Measurements from ENCODE around the gene FAU.

FAU gene

DNA sequence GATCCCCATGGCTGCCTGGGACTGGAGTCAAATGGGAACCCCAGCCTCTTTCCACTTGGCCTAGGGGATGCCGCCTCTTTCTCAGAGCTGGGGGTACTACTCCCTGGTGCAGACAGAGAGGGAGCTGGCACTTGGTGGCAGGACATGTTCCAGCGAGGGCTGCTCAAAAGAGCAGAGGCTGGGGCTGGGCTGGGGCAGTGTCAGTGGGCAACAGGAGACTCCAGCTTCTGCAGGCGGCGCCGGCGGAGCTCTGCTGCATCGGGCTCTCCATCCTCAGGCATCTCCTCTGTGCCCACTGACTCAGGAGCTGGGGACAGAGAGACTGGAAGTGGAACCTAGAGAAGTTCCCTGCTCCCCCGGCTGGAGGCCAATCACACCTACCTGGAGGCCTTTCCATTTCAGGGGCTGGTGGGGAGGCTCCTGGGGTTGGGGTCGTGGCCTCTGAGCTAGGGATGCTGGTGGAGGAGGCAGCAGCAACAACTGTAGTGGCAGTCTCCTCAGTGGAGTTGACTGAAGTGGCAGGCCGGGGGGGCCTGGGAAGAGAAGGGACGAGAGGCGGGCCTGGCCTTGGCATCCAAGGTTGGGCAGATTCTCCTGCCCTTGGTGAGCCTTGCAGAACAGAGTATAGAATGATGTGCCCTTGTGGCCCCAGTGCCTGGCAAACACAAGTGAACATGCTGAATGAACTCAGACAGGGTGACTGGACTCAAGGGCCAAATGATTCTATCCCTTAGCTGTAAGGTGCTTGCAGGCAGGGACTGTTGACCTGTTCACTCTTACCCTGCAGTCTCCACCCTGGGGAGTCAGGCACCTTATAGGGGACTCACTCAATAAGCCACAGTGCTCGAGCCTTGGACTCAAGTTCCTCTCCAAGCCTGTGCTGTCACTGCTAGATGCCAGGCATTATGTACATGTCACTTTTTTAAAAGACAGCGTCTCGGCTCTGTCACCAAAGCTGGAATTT, 6.5 kb upstream of the FAU start:
- no peaks in the 10 kb centered on the region for H3K9me3 ChIP-seq (ENCODE audit: control insufficient read depth, insufficient read depth, low read depth, low read length)
- CTCF ChIA-PET: interaction anchor here (0.7 to 1.4 kb wide), 4 partner anchors 11 to 53 kb away, joined by 3 to 5 read pairs (median 4); partner anchors contain the start of genes CAPN1 and ZNHIT2
- H3K27ac ChIP-seq (ENCODE audit: extremely low read depth, low read depth, low read length): no peak overlapping the region
- H3K36me3 ChIP-seq (ENCODE audit: control insufficient read depth in 2 of 2, insufficient read depth in 1 of 2, low read length in 2 of 2): peaks cover 0 to 94% of the 10 kb centered on the region in 2 experiments; a peak in 2 of 3 replicates
- H3K4me1 ChIP-seq (ENCODE audit: control insufficient read depth, insufficient read depth, low read length): no peaks in the 10 kb centered on the region; the same call in 1 of the 2 replicates
- no peak for TF ChIP-seq ZNF707 (tag by site-specific recombination; IDR thresholded peaks at IDR 0.05)
- POLR2A ChIA-PET: interaction anchor here (0.7 to 2.0 kb wide), 3 partner anchors 11 to 133 kb away, joined by 3 to 7 read pairs (median 4); partner anchors contain the start of genes CAPN1, POLA2 and ZNHIT2
- H3K4me3 ChIP-seq (ENCODE audit: low read depth, low read length): no peak overlapping the region

DNA sequence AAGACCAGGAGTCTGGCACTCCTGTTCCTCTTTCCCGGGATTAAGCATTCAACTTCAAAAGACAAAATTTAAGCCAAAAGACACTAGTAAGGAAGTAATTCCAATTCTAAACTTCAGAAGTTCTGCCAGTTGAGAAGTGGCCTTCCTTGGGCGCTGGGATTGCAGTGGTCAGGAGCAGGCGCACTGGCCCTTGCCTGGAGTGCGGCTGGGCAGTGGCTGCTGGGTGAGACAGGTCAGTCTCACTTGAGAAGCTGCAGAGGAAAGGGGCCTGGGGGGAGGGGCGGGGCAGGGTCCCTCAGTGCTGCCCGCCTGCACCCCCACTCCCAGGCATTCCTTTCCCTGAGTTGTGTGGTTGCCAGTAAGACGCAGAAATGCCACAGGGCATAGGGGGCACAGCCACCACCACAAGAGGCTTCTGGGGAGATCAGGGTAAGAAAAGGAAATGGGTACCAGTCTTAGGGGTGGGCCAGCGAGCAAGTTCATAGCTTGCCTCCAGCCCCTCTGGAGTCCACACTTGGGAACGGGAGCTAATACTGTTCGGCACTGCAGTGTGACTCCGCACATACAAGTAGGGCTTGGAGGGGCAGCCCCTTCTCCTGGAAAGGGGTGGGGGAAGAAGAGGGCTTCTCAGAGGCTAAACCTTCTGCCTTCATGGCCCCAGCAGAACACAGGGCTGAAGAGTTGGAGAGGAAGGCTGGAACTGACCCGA, 5.7 kb upstream of the FAU start:
- no peak overlapping the region for H3K27ac ChIP-seq (ENCODE audit: extremely low read depth, low read depth, low read length)
- ChIA-PET POLR2A (interaction anchor here (0.7 to 2.0 kb wide), 3 partner anchors 10 to 134 kb away, joined by 3 to 7 read pairs (median 4); partner anchors contain the start of genes CAPN1, POLA2 and ZNHIT2), CTCF (interaction anchor here (1.1 to 1.4 kb wide), 4 partner anchors 10 to 54 kb away, joined by 3 to 4 read pairs (median 4); partner anchors contain the start of genes CAPN1 and ZNHIT2)
- no peaks in the 10 kb centered on the region for H3K9me3 ChIP-seq (ENCODE audit: control insufficient read depth, insufficient read depth, low read depth, low read length)
- H3K36me3 ChIP-seq (ENCODE audit: control insufficient read depth in 2 of 2, insufficient read depth in 1 of 2, low read length in 2 of 2): peaks cover 0 to 89% of the 10 kb centered on the region in 2 experiments; a peak in 2 of 3 replicates
- peaks cover 3% of the 10 kb centered on the region; the same call in 1 of the 2 replicates for H3K4me1 ChIP-seq (ENCODE audit: control insufficient read depth, insufficient read depth, low read length)
- H3K4me3 ChIP-seq (ENCODE audit: low read depth, low read length): no peak overlapping the region
- TF ChIP-seq, protein P1, sequence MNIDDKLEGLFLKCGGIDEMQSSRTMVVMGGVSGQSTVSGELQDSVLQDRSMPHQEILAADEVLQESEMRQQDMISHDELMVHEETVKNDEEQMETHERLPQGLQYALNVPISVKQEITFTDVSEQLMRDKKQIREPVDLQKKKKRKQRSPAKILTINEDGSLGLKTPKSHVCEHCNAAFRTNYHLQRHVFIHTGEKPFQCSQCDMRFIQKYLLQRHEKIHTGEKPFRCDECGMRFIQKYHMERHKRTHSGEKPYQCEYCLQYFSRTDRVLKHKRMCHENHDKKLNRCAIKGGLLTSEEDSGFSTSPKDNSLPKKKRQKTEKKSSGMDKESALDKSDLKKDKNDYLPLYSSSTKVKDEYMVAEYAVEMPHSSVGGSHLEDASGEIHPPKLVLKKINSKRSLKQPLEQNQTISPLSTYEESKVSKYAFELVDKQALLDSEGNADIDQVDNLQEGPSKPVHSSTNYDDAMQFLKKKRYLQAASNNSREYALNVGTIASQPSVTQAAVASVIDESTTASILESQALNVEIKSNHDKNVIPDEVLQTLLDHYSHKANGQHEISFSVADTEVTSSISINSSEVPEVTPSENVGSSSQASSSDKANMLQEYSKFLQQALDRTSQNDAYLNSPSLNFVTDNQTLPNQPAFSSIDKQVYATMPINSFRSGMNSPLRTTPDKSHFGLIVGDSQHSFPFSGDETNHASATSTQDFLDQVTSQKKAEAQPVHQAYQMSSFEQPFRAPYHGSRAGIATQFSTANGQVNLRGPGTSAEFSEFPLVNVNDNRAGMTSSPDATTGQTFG (tag by site-specific recombination; IDR thresholded peaks at IDR 0.05; ENCODE audit: borderline replicate concordance): no peak
- TF ChIP-seq HOXC10 (CRISPR knock-in tag; IDR thresholded peaks at IDR 0.05): no peak
- no peak for TF ChIP-seq ZNF211 (tag by site-specific recombination; IDR thresholded peaks at IDR 0.05; ENCODE audit: low read depth)
- TF ChIP-seq, protein P2, sequence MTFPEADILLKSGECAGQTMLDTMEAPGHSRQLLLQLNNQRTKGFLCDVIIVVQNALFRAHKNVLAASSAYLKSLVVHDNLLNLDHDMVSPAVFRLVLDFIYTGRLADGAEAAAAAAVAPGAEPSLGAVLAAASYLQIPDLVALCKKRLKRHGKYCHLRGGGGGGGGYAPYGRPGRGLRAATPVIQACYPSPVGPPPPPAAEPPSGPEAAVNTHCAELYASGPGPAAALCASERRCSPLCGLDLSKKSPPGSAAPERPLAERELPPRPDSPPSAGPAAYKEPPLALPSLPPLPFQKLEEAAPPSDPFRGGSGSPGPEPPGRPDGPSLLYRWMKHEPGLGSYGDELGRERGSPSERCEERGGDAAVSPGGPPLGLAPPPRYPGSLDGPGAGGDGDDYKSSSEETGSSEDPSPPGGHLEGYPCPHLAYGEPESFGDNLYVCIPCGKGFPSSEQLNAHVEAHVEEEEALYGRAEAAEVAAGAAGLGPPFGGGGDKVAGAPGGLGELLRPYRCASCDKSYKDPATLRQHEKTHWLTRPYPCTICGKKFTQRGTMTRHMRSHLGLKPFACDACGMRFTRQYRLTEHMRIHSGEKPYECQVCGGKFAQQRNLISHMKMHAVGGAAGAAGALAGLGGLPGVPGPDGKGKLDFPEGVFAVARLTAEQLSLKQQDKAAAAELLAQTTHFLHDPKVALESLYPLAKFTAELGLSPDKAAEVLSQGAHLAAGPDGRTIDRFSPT (tag by site-specific recombination; IDR thresholded peaks at IDR 0.05): no peak
- TF ChIP-seq GLIS2 (tag by site-specific recombination; IDR thresholded peaks at IDR 0.05): no peak

DNA sequence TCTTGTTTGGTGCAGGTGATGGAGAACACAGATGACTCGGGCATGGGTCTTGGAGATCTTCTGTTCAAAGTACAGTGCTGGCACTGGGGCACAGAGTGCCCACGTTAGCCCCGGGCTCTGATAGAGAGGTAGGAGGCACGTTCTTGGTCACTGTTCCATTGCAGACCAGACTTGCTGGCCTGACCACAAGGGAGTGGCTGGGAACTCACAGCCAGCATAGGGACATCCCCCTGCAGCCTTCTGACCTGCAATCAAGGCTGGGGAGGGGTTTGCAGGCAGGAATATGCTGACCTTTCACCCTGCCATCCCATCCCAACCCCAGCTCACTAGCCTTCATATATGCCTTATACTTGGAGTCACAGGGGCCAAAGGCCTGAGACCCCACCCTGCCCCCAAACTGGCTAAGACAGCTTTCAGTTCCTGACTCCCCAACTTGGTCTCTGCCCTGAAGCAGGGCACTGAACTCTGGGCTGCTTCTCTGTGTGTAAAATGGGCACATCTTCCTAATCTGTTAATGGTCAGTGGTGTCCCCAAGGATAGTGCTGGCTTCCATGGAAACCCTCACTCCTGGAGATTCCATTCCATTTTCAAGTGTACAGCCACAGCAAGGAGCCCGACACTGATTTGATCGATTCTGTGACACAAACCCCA, 4.8 kb upstream of the FAU start:
- ChIA-PET CTCF (interaction anchor here (0.7 to 1.2 kb wide), 2 partner anchors 16 to 62 kb away, joined by 4 read pairs; no protein-coding TSS in a partner anchor), POLR2A (interaction anchor here (0.7 kb wide), 1 partner anchor 15 kb away, joined by 3 read pairs; the partner anchor contains the start of gene TM7SF2)
- Histone ChIP-seq H3K27ac (ENCODE audit: extremely low read depth, low read depth, low read length) (no peak overlapping the region), H3K36me3 (ENCODE audit: control insufficient read depth in 2 of 2, insufficient read depth in 1 of 2, low read length in 2 of 2) (peaks cover 0 to 80% of the 10 kb centered on the region in 2 experiments; a peak in 2 of 3 replicates), H3K9me3 (ENCODE audit: control insufficient read depth, insufficient read depth, low read depth, low read length) (no peaks in the 10 kb centered on the region), H3K4me1 (ENCODE audit: control insufficient read depth, insufficient read depth, low read length) (peaks cover 3% of the 10 kb centered on the region; the same call in 1 of the 2 replicates), H3K4me3 (ENCODE audit: low read depth, low read length) (no peak overlapping the region)
- TF ChIP-seq, protein P3, sequence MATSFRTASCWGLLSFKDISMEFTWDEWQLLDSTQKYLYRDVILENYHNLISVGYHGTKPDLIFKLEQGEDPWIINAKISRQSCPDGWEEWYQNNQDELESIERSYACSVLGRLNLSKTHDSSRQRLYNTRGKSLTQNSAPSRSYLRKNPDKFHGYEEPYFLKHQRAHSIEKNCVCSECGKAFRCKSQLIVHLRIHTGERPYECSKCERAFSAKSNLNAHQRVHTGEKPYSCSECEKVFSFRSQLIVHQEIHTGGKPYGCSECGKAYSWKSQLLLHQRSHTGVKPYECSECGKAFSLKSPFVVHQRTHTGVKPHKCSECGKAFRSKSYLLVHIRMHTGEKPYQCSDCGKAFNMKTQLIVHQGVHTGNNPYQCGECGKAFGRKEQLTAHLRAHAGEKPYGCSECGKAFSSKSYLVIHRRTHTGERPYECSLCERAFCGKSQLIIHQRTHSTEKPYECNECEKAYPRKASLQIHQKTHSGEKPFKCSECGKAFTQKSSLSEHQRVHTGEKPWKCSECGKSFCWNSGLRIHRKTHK (tag by site-specific recombination; IDR thresholded peaks at IDR 0.05): no peak
- TF ChIP-seq, protein P4, sequence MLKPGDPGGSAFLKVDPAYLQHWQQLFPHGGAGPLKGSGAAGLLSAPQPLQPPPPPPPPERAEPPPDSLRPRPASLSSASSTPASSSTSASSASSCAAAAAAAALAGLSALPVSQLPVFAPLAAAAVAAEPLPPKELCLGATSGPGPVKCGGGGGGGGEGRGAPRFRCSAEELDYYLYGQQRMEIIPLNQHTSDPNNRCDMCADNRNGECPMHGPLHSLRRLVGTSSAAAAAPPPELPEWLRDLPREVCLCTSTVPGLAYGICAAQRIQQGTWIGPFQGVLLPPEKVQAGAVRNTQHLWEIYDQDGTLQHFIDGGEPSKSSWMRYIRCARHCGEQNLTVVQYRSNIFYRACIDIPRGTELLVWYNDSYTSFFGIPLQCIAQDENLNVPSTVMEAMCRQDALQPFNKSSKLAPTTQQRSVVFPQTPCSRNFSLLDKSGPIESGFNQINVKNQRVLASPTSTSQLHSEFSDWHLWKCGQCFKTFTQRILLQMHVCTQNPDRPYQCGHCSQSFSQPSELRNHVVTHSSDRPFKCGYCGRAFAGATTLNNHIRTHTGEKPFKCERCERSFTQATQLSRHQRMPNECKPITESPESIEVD (tag by site-specific recombination; IDR thresholded peaks at IDR 0.05): no peak
- TF ChIP-seq ZNF501 (tag by site-specific recombination; IDR thresholded peaks at IDR 0.05) (no peak), ZNF211 (tag by site-specific recombination; IDR thresholded peaks at IDR 0.05; ENCODE audit: low read depth) (no peak)
- TF ChIP-seq, protein P5, sequence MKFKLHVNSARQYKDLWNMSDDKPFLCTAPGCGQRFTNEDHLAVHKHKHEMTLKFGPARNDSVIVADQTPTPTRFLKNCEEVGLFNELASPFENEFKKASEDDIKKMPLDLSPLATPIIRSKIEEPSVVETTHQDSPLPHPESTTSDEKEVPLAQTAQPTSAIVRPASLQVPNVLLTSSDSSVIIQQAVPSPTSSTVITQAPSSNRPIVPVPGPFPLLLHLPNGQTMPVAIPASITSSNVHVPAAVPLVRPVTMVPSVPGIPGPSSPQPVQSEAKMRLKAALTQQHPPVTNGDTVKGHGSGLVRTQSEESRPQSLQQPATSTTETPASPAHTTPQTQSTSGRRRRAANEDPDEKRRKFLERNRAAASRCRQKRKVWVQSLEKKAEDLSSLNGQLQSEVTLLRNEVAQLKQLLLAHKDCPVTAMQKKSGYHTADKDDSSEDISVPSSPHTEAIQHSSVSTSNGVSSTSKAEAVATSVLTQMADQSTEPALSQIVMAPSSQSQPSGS (tag by site-specific recombination; IDR thresholded peaks at IDR 0.05; ENCODE audit: low read depth): no peak
- TF ChIP-seq, protein P6, sequence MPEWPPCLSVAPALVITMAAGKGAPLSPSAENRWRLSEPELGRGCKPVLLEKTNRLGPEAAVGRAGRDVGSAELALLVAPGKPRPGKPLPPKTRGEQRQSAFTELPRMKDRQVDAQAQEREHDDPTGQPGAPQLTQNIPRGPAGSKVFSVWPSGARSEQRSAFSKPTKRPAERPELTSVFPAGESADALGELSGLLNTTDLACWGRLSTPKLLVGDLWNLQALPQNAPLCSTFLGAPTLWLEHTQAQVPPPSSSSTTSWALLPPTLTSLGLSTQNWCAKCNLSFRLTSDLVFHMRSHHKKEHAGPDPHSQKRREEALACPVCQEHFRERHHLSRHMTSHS (tag by site-specific recombination; IDR thresholded peaks at IDR 0.05): no peak
- TF ChIP-seq, protein P7, sequence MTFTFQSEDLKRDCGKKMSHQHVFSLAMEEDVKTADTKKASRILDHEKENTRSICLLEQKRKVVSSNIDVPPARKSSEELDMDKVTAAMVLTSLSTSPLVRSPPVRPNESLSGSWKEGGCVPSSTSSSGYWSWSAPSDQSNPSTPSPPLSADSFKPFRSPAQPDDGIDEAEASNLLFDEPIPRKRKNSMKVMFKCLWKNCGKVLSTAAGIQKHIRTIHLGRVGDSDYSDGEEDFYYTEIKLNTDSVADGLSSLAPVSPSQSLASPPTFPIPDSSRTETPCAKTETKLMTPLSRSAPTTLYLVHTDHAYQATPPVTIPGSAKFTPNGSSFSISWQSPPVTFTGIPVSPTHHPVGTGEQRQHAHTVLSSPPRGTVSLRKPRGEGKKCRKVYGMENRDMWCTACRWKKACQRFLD (tag by site-specific recombination; IDR thresholded peaks at IDR 0.05): no peak

Measured in HEK293 (cell line).